Left renal cortex interstitium (tissue), 4 donors: Measurements from ENCODE around the gene PRKN. TPM values are rescaled to one million over a fixed set of nuclear protein-coding genes. Genes with fewer than 3 reads are reported as not detected.
"Not testable (repeated sequence)": the region's sequence is repeated elsewhere in the genome, so short reads cannot be mapped to it uniquely, and the experiment has no call there.

ENCODE experiments used
- DNase-seq, 4 donors: peaks; one replicate each; pipeline ENCODE4 v3.0.0-alpha.2; 2013; ENCODE audit warnings: low read depth in 4 of 4, low spot score in 2 of 4, missing footprints in 1 of 4
- polyA plus RNA-seq, 4 donors: library from polyadenylated mRNA; unstranded; fragments of 120-200 nt; gene quantifications; one replicate each; pipeline ENCODE4 v1.2.1, GENCODE V29; 2013; ENCODE audit not compliant: insufficient read length in 4 of 4

The PRKN gene
- polyA plus RNA-seq, 4 donors, result 7.9 to 12.9 (median 9.1) TPM

GRCh38 chr6:161837854-161838253, 889.7 kb downstream of the PRKN start:
- no peak for DNase-seq

- no peak for DNase-seq
Measured at GRCh38 chr6:161837449-161837735, 890.2 kb downstream of the PRKN start.

DNA sequence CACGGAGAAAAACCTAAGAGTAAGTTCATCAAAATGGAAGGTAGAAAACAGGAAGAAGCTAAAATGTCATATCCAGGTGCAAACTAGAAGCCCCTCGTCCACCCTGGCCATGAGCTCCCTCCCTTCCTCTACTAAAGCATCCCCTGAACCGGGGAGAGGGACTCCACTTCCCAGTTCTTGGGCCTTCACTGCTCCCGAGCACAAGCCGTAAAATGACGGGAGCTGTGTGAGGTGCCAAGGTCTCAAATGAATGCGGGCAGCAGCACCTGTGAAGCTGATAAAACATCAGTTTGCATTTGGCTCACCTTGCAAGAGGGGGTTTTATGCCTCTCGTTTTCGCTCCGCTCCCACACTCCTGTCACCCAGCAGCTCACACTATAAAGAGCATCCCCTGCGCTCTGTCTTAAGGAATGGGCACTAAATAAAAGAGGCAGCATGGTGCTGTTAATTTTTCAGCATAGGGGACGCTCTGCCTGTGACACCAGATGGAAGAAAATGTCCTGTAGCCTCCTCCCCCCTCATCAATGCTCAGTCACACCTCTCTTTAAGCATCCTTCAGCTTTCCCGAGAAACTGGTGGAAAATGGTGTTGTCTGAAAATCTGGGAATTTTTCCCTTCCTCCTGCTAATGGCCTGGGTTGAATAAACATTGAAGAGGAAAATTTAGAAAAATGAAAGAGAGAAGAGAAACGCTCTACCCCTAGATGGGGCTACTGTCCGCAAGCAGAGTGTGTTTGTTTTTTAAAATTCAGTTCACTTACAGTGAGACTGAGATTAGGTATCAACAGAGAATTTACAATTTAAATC, 890.7 kb downstream of the PRKN start:
- DNase-seq, result no peak

DNA sequence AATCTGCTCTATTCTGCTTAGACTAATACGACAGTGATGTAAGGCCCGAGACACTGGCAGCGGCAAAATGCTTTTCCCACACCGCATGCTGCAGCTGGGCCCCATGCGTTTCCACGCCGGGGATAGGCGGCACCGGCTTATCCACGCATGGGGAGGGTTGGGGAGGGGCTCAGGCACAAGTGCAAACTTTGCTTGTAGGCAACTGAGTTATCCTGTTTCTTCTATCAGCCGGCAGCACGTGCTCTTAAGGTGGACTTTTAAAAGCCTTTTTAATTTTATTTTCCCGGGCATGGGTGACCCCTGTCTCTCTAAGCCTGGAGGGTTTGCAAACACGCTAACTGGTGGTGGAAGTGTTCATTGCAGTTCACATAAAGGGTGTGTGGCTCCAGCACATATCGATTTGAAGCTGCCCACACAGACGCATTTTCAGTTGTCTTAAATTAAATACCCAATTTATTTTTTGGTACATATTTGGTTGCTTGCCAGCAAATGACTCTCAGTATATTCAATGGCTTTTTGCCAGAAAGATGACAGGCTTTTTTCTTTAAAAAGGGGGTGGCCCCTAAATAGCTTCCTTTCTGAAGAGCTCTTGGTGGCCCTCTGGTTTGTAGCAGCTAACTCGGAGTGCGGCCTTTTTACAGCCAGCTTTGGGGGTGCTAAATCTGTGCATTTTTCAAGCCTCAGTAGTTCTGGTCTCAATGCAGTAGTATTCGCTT, 891.9 kb downstream of the PRKN start:
- DNase-seq, result no peak

DNA sequence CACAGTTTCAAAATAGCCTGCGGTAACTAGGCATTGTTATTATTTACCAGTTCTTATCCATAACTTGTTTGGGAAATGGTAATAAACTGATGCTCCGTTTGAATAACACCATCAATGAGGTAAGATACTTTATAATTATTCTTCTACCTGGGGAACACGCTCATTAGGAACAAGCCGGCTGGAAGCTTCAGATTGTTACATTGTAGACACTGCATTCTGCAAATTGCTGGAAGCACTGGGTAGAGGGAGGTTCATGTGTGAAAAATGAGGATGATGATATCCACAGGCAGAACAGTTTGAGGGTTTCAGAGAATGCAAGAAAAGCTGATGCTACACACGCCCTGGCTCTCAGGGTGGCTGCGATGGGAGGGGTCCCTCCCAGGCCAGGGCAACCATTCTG, 893.1 kb downstream of the PRKN start:
- no peak for DNase-seq

DNA sequence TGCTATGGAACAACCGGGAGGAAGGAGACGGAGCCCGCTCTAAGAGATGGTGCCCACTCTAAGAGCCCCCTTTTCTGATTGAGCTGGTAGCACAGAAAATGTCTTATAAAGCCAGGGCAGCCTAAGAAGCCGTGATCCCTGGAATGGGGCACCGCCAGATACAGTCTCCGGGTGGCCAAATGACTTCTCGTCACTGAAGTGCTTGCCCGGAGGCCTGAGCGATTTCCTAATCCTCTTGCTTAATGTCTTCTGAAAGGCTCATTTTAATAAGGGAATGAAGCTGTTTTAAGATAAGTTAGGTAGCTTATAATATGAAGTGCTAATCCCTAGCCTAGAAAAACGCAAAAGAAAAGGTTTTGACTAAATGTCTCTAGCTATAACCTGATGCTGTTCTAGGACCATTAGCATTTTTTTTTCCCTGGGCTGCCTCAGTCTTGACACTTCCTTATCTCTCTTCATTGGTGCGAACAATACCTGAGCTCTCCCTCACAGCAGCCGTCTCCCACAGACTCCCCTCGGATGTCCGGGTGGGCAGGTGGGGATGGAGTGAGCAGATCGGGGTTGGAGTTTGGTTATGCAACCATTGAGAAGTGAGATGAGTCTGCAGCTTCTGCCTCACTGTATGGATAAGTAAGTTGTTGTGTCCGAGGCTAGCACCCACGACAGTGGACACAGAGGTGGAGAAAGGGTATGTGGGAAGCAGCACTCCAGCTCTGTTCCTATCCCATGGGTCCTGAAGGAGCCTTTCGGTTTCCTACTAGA, 894.3 kb downstream of the PRKN start:
- DNase-seq, result no peak

DNA sequence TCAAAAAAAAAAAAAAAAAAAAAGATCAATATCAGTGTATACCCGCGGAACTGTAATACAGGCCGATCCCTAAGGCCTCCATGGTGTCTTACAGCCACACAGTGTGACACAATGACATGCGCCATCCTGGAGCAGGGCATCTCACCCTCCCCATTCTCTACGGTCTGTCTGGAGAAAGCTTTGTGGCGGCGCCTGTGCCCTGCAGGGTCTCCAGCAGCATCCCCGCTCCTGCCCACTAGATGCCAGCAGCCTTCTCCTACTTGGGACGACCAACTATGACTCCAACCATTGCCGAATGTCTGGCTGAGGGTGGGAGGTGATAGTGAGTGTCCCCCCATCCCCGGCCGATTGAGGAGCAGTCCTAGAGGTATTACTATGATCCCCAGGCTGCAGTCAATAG, 894.9 kb downstream of the PRKN start:
- no peak for DNase-seq

- DNase-seq, result no peak
Measured at GRCh38 chr6:161830866-161831616, 896.5 kb downstream of the PRKN start.

DNA sequence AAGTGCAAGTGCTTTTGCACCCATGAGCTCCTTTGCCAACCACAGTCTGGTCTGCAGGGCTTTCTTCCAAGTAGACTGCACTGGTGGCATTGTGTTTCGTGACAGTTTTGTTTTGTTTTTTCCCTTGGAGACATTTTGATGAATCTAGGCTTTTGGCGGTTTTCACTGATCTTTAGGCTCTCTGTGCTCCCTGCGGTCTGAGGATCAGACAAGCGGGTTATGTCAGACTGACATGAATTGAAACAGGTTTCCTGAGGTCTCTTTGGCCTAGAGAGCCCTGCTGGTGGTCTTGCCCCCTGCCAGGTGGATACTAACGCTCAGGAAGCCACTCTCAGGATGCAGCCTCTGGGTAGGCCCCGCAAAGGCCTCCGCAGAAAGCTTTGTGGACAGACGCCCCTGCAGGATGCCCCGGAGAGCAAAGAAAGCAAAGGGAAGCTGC, 898.3 kb downstream of the PRKN start:
- DNase-seq, result no peak

GRCh38 chr6:161828355-161828754, 899.2 kb downstream of the PRKN start:
- no peak for DNase-seq

DNA sequence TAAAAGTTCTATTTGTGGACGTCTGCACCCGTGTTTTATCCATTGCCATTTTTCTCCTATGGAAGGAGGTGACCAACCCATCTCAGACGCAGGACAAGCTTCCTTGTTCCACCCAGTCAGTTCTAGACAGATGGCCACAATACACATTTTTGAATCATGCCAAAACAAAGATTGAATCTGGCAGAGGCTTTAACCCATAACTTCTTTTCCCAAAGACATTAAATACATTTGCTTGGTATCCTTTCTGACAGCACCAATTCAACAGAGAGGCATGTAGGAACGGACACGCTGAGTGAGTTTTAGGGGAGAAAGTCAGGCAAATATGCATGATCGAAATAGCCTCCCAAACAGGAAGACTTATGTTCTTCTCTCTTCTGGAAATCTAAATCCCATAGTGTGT, 901.1 kb downstream of the PRKN start:
- DNase-seq, result no peak

- not testable (repeated sequence) for DNase-seq
Measured at GRCh38 chr6:161822204-161822603, 905.4 kb downstream of the PRKN start.

DNA sequence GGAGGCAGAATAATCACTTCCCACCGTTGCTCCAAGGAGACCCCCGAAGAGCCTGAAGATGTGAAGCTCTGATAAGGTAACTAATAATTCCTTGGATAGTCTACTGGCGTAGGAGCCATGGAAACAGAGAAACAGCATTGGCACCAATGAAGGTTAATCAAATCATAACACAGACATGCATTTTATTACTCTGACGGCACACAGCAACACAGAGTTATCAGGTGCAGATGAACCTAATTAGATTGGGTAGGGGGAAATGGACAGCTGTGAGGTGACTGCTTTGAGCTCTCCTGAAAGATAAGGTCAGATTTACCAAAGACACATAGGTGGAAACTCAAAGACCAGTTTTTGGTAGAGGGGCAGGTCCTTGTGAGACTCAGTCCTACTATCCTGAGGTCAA, 909.7 kb downstream of the PRKN start:
- no peak for DNase-seq

DNA sequence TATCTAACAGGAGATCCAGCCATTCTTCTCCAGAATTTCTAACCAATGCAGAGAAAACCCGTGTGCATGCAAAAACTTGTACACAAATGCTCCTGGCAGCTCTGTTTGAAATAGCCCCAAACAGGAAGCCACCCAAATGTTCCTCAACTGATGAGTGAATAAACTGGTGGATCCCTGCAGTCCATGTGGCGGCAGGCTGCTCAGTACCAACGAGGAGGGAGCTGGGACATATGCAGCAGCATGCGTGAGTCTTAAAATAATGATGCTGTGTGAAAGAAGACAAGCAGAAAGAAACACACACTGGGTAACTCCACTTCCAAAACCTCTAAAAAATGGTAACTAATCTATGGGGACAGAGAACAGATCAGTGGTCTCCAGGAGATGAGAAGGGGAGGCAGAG, 911.6 kb downstream of the PRKN start:
- DNase-seq, result no peak

DNA sequence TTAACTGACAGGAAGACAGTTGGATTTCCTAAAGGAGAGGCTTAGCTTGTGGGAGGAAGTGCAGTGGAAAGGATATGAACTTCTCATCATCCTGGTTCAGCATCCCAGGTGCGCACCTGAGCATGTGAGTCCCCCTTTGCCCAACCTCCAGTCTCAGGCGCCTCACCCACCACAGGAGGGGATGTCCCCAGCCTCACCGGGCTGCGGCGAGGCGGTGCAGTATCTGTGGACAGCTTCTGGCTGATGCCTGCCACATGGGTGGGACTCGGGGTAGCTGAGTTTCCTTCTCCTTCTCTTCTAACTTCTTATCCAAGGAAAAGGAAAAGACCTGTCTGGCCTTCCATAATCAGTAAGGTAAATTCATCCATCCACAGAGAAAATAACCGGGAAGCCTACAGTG, 914.4 kb downstream of the PRKN start:
- no peak for DNase-seq

DNA sequence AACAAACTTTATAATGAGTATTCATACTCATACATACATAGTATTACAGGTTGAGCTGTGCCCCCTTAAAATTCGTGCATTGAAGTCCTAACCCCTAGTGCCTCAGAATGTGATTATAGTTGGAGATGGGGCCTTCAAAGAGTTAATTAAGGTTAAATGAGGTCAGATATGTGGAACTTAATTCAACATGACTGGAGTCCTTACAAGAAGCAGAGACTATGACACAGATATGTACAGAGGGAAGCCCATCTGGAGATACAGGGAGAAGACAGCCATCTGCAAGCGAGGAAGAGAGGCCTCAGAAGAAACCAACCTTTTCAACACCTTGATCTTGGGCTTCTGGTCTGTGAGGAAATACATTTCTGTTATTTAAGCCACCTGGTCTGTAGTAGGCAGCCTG, 917.6 kb downstream of the PRKN start:
- no peak for DNase-seq

DNA sequence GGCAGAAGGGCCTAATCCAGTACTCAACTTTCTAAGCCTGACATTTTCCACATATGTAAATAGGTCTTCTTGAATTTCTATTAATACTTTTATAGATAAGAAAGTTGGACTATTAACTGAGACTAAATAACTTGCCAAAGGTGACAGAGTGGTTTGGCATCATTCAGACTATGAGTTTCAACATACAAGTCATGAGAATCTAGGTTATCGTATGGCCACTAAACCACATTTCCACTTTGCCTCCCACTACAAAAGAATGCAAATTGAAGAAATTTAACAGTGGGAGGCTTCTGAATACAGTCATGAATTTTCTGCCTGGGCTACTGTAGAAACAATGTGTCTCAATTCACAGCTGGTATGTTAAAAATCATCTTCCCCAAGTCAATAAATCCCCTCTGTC, 922.7 kb downstream of the PRKN start:
- no peak for DNase-seq

DNA sequence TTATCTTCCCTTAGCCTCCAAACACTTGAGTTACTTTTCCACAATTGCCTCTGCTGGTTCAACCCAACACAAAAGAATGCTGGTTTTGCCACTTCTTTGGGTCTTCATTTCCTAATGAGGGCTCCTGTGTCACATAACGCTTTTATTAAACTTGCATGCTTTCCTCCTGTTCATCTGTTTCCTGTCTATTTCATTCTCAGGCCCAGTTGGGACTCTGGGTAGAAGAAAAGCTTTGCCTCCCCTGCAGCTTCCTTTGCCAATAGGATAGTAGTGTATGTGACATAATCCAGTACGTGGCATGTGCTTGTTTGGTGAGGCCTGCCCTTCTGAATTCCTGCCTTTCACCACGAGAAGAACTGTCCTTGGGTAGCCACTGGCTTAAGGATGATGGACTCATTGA, 924.4 kb downstream of the PRKN start:
- DNase-seq, result no peak

GRCh38 chr6:161802231-161802630, 925.3 kb downstream of the PRKN start:
- DNase-seq, result no peak

DNA sequence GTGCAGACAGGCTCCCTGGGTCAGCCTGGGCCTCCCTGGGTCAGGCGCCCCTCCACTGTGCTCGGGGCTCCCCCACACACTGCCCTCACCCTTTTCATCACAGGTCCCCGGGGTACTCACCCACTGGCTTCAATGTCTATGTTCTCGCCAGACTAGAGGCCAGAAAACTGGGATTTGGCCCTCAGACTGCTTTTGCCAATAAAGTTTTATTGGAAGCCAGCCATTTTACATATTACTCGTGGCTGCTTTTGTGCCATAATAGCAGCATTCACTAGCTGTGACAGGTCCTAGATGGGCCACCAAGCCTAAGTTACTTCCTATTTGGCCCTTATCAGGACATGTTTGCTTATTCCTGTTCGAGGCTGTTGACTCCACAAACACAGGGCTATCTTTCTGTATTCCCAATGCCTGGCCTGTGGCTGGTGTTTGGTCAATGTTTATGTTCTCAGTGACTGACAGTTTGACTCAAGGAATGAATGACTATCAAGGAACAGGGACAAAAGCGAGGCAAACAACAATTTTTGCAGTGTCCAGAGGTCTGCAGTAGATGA, 928.6 kb downstream of the PRKN start:
- DNase-seq, result no peak

- no peak for DNase-seq
Measured at GRCh38 chr6:161796681-161797080, 930.9 kb downstream of the PRKN start.
